Activated CD8-positive, alpha-beta memory T cell treated with anti-CD3 and anti-CD28 coated beads, Interleukin-2, amount 50 U/mL, for 4 hours (primary cell): ENCODE results near the gene SPTBN1.

Experiments
- DNase-seq: peaks from one replicate; pipeline ENCODE4 v3.0.0-alpha.2; 2020

The SPTBN1 gene

GRCh38 chr2:54434711-54435110 is 21.4 kb upstream of the SPTBN1 start:
- no peak for DNase-seq

- DNase-seq, result no peak
Observed at GRCh38 chr2:54435325-54436226, 20.6 kb upstream of the SPTBN1 start.

DNA sequence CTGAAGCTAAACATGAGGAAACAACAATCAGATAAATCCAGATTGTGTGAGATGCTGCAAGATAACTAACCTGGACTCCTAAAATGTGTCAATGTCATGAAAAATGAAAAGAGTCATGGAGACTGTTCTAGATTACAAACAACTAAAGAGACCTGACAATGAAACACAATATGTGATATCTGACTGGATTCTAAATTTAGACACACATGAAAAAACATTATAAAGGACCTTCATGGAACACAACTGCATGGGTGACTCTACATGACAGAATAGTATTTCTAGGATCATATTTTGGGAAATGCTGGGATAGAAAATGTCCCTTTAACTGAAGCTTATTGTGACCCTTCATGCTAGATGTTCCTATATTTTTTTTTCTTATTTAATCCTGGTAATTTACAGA is 18.5 kb upstream of the SPTBN1 start:
- no peak for DNase-seq

GRCh38 chr2:54438271-54438670 is 17.9 kb upstream of the SPTBN1 start:
- DNase-seq, result no peak

DNA sequence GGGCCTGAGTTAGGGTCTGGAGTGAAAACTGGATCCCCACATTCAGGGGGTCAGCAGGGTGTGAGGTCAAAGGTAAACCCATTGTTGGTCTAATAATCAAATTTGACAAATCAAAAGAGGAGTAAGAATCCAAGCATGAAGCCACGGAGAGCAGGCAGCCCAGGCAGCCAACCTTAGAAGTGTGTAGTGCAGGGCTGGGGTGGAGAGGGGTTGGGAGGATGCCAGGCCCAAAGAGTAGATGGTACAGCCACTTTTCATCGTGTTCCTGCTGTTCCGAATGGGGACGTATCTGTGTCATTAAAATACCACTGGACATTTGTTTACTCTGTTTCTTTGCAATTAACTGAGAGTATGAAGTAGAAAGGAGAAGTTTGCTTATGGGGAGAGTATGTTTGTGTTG is 16.5 kb upstream of the SPTBN1 start:
- DNase-seq, result no peak

- no peak for DNase-seq
Observed at GRCh38 chr2:54440050-54440449, 16.1 kb upstream of the SPTBN1 start.

DNA sequence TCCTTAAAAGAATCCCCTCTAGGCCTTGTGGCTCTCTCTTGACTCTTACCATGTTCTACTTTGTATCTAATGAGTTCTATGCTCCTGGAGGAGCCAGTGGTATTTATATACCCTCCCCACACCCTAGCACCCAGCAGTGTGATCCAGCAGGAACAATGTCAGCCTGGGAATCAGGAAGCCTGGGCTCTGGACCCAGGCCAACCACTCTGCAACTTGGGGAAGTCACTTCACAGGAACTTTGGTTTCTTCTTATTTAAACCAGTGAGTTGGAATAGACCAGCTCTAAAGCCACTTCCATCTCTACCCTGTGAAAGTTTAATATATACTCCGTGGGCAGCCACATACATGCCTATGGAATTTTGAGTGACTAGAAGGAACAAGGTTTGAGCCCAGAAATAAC is 11.6 kb upstream of the SPTBN1 start:
- DNase-seq, result no peak

DNA sequence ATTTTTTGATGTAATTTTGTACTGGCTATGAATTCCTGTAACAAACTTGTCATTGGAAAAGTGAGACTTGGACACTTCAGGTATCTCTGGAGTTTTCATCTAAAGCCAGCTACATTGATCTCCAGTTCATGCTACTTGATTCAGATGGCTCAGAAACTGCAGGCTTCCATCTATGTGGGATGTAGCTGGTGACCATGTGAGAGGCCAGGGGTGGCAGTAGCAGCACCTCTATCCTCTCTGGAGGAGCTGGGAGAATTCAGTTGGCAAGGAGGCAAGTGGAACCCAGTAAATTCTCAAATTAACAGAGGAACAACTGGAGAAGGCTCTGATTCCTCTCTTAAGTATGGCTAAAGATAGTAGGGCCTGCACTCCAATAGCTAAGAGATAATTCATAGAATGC is 10.0 kb upstream of the SPTBN1 start:
- no peak for DNase-seq

DNA sequence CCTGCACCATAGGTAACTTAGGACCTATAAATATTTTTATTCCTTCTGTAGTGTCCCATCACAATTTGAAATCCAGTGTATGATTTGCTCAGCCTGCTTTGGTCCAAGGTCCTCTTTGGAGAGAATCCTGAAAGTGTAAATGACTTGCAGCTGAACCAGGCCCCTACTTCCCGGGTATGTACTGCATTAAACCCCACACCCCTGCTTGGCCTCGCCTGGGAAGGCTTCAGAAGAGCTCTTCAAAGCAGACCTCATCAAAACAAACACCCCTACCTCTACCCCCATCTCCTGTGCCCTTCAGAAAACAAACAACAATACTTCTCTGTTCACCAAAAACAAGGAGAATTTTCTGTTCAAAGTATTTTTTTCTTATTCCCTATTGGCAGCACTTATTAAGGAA is 9.5 kb upstream of the SPTBN1 start:
- DNase-seq, result no peak

DNA sequence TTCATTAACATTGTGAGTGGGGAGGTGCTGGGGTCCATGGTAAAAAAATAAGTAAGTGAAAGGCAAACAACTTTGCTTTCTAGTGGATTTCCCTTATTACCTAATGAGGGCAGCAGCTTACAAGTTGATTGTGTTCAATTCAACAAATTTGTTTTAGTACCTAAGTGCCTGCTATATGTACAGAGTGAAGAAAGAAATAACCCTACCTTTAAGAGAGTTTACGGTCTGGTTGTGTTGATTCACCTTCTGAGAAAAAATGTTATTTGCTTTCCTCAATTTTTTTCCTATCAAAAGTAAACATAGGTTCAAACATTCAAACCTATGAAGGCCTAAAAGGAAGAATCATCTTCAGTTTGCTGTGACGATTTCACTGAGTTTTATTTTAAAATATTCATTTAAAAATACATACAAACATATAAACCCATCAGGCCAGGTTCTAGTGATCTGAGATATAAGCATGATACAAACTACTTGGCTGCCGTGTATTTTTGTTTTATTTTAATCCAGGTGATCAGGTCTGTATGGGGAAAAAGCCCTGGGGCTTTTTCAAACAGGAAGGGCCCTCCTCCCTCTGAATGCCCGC is 1.5 kb upstream of the SPTBN1 start:
- no peak for DNase-seq

DNA sequence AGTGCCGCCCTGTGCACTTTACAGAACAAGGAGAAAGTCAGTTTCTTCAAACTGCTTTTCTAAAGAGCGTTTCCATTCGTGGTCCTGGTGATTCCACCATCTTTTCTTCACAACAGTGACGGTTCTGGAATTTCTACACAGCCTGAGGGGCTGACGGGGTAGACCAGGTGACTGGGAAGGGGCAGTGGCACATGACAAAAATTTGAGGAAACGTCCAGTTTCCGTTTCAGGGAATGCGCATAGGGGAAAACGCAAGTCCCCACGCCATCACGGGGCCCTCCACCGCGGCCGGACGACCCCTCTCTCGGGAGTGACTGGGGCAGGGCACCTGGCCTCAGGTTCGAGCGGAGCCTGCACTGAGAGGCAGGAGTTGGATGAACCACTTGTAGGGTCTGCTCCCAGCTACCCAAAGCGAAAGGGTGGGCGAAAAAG is 980 bp upstream of the SPTBN1 start:
- no peak for DNase-seq

GRCh38 chr2:54456362-54456611 is 160 bp downstream of the SPTBN1 start:
- DNase-seq, result no peak

DNA sequence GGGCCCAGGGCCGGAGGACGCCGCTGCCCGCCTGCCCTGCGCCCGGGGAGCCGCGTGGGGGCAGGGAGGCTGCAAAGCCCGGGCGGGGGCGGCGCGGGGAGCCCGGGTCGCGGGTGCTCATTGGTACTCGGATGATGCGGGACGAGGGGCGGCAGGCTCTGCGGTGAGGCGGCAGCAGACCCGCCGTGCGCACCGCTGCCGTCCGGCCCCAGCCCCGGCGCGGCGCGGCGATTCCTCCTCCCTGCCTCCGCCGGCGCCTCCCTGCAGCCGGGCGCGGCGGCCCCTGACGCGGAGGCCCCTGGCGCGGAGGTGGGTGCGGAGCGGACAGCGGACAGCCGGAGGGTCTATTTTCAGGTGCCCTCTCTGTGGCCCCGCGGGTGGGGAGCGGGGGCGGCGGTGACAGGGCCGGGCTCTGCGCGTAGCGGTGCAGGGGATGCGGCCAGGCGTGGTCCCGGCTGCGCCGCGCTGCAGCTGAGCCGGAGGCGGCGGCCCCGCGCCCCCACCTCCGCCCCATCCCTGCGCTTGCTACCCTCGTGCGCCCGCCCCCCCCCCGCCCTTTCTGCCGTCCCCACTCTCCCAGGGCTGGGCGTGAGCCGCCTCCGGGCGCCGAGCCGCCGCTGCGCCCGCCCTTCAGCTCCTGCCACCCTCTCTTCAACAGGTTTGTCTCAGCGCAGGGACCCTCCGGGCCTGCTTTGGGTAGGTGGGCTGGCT is 640 bp downstream of the SPTBN1 start:
- peak; percentile 17 for DNase-seq

GRCh38 chr2:54457323-54458023 is 1.3 kb downstream of the SPTBN1 start:
- DNase-seq, result no peak

DNA sequence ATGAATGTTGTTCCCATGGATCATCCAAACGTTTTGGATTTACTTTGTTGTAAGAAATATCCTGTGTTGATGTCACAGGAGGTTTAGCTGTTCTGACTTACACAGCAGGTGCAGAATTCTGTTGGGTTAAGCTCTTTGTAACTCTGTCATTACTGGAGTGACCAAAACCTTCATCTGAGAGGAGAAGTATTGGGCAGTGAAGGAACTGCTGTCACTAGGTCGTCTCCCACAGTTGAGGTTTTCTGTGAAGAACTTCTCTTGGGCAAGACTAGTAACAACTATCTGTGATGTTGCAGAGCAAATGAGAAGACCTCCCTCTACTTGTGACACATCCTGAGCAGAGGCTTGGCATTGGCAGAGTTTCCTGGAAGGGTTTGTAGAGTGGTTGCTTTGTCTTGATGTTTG is 2.9 kb downstream of the SPTBN1 start:
- DNase-seq, result no peak

DNA sequence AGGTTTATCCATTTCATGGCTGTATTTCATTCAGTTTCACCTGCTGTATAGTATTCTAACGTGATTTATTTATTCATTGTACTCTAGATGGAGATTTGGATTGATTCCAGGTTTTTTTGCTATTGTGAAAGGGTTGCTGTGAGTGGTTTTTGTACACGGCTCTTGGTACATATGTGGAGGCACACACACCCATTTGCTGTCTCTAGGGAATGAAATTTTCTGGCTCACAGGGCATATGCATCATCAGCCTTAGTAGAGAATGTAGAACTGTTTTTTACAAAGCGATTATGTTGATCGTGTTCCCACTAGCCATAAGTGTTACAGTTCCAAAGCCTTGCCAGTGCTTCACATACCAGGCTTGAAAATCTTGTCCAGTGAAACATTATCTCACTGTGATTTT is 5.1 kb downstream of the SPTBN1 start:
- no peak for DNase-seq

DNA sequence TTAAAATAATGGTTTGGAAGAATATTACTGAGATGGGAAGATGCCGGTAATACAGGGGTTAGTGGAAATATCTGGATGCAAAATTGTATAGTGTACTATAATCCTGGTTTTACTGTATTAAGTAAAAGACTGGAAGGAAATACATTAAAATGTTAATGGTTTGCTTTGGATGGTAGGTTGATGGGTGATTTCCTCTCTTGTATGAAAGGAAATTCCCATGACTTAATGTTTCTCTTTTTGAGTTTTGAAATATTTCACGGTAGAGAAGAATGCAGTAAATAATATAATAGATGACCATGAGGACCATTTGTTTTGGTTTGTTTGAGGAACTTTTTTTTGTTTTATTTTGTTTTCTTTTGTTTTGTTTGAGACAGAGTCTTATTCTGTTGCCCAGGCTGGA is 8.2 kb downstream of the SPTBN1 start:
- no peak for DNase-seq

DNA sequence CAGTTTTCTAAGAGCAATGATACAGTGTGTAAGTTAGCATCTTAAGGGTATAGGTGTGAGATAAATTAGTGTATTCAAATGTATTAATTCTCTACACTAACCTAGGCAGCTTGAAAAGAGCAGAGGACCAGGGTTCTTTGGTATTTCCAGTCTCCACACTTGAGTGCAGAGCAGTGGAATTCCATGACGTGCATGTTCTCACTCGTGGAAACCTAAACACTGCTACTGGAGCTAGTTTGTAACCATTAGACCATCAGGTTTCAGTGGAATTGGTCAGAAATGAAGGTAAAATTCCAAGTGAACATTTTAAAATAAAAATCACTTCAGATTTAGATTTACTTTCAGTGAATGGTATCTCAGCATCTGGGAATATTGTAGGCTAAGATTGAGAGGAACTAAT is 9.0 kb downstream of the SPTBN1 start:
- DNase-seq, result no peak

DNA sequence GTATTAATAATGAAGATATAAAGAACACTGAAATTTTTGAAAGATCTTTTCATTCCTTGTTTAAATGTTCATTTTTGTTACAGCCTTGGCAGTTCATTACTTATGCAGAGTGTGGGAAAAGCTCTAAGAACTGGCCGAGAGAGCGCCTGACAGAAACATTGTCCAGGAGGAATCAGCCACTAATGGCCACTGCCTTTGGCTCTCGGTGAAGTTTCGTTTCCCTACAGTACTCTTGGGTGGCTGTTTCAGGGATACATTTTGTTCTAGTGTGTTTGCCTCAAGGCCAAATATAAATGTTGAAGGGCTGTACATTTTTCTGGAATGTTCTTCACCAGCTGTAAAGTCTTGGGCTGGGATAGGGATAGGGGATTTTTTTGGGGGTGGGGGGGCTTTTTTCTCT is 10.7 kb downstream of the SPTBN1 start:
- no peak for DNase-seq

- DNase-seq, result no peak
Observed at GRCh38 chr2:54468673-54469072, 12.5 kb downstream of the SPTBN1 start.

- DNase-seq, result no peak
Observed at GRCh38 chr2:54469484-54470053, 13.4 kb downstream of the SPTBN1 start.

DNA sequence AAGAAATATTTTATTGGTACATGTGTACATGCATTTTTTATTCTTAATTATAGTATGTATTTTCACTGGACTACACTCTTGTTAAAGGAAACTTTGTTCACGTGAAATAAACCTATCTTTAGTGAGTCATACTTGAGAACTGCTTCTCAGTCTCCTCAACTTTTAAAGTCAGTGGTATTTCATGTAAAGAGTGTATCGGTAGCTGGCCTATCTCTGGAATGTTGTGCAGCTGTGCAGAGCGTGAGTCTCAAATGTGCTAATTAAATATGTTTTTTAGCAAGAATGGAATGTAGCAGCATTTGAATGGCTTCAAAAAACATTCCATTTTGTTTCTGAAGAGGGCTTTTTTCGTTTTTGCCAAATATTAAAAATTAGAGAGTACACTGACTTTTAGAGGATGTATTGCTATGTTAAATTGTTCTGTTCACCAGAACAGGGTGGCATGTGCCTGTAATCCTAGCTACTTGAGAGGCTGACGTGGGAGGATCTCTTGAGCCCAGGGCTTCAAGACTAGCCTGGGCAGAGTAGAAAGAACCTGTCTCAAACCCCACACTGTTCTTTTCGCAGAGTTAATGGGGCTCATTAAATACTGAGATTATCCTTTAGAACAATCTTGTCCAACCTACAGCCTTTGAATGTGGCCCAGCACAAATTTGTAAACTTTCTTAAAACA is 14.3 kb downstream of the SPTBN1 start:
- DNase-seq, result no peak

- DNase-seq, result no peak
Observed at GRCh38 chr2:54471221-54471711, 15.1 kb downstream of the SPTBN1 start.
